Right lobe of liver (tissue), 6 donors: Measurements from ENCODE around the gene AP5Z1. TPM values are rescaled to one million over a fixed set of nuclear protein-coding genes. Genes with fewer than 3 reads are reported as not detected.

Experiments
- ATAC-seq, 4 donors: fragments of 200-7000 bp; cut with Tn5 transposase; one replicate each; pipeline ENCODE4 v1.9.1; 2020; ENCODE audit warnings: mild to moderate bottlenecking in 4 of 4, moderate library complexity in 4 of 4
- DNase-seq, 3 donors: peaks; one replicate each; pipeline ENCODE4 v3.0.0-alpha.2; 2020
- H3K27ac ChIP-seq, 3 donors: fragments of 200-600 bp; one replicate each; pipeline ENCODE4 v1.8.0; 2022
- H3K27me3 ChIP-seq, 2 donors: fragments of 200-600 bp; one replicate each; pipeline ENCODE4 v1.8.0; 2022
- H3K36me3 ChIP-seq, 4 donors: fragments of 200-600 bp; sonication (generic) in 1 of 4; one replicate each; pipeline versions ENCODE4 v1.5.1 to v1.8.0; 2017 to 2022; ENCODE audit warnings: control low read depth in 1 of 4
- H3K4me1 ChIP-seq, 4 donors: fragments of 200-600 bp; sonication (generic) in 1 of 4; one replicate each; pipeline versions ENCODE4 v1.5.1 to v1.8.0; 2017 to 2022; ENCODE audit warnings: control low read depth in 1 of 4
- H3K4me3 ChIP-seq, 3 donors: fragments of 200-600 bp; one replicate each; pipeline ENCODE4 v1.8.0; 2022
- H3K9me3 ChIP-seq, 4 donors: fragments of 200-600 bp; sonication (generic) in 1 of 4; one replicate each; pipeline versions ENCODE4 v1.5.1 to v1.8.0; 2017 to 2022; ENCODE audit warnings: control low read depth in 1 of 4
- CTCF ChIP-seq, 4 donors: fragments of 200-600 bp in 3 of 4; fragments of 450-650 bp in 1 of 4; IDR thresholded peaks; one replicate each; pipeline versions ENCODE4 v1.5.1 to v1.8.0; 2016 to 2022; ENCODE audit warnings: antibody characterized with exemption in 4 of 4, mild to moderate bottlenecking in 2 of 4
- POLR2A ChIP-seq: fragments of 450-650 bp; IDR thresholded peaks from one replicate; pipeline ENCODE4 v1.6.1; 2017; ENCODE audit warnings: antibody characterized with exemption, mild to moderate bottlenecking
- WGBS: methylation state at CpG from one replicate; pipeline ENCODE4 v1.1.6; 2018; ENCODE audit warnings: low coverage, low lambda C conversion rate; ENCODE audit not compliant: insufficient coverage; ENCODE audit errors: missing lambda C conversion rate; 5-methylcytosine and 5-hydroxymethylcytosine counted together
- intact Hi-C, 2 donors: fragments of 100-400 bp; cut with DNase I; formaldehyde crosslinking; loops; one replicate each; pipeline versions ENCODE4 v1.11.2 to v1.14.1; 2022
- total RNA-seq, 6 experiments: library from RNA; depleted of rRNA in 2 of 6; stranded (reverse); fragments of >200 nt in 2 of 6; fragmentation: NEBNext Ultra II Directional in 3 of 6; extraction: Animal tissue kit (Norgen Biotek cat#: 25700) in 3 of 6; gene quantifications; one replicate each; pipeline versions ENCODE4 v1.1.0 to v1.2.4, GENCODE V29; 2016 to 2023
- donor health status: DM: no; HTN: yes; CAD: no.
- donor health status: DM: no; HTN: no; CAD: no.
- donor health status: DM: no; HTN: no; CAD: no.
- donor health status: DM: no; HTN: yes; CAD: no.
- donor health status: DM: no; HTN: yes; CAD: no.

AP5Z1 gene
- total RNA-seq, 6 experiments from 2014 or later, result 9.7 to 23.6 (median 14.2) TPM

- no peak for ATAC-seq
- intact Hi-C loops, result no loop called here
- Histone ChIP-seq H3K9me3 (no peaks in the 10 kb centered on the region), H3K4me1 (peaks cover 0 to 20% (median 9%) of the 10 kb centered on the region in 4 donors), H3K36me3 (no peaks in the 10 kb centered on the region), H3K27me3 (no peaks in the 10 kb centered on the region), H3K27ac (no peak overlapping the region), H3K4me3 (no peak overlapping the region)
- WGBS, result 87% methylated on average over 3 of the region's 19 CpGs
- TF ChIP-seq CTCF (IDR thresholded peaks at IDR 0.05), result no peak
- no peak for TF ChIP-seq POLR2A
- DNase-seq, result no peak
Measured at GRCh38 chr7:4729266-4729665, 46.2 kb upstream of the AP5Z1 start.

GRCh38 chr7:4730276-4730675 is 45.1 kb upstream of the AP5Z1 start:
- TF ChIP-seq CTCF (IDR thresholded peaks at IDR 0.05) (no peak), POLR2A (no peak)
- intact Hi-C loops, result no loop called here
- H3K9me3 ChIP-seq, result no peaks in the 10 kb centered on the region
- H3K4me1 ChIP-seq, result peaks cover 0 to 14% (median 5%) of the 10 kb centered on the region in 4 donors
- H3K27ac ChIP-seq, result no peak overlapping the region
- H3K4me3 ChIP-seq, result no peak overlapping the region
- no peaks in the 10 kb centered on the region for H3K27me3 ChIP-seq
- H3K36me3 ChIP-seq, result no peaks in the 10 kb centered on the region
- WGBS, result 98% methylated on average over 7 of the region's 19 CpGs
- no peak for DNase-seq
- no peak for ATAC-seq

- intact Hi-C loops, result no loop called here
- DNase-seq (no peak), ATAC-seq (no peak)
- H3K27ac ChIP-seq, result no peak overlapping the region
- no peak for TF ChIP-seq CTCF (IDR thresholded peaks at IDR 0.05)
- no peak for TF ChIP-seq POLR2A
- H3K36me3 ChIP-seq, result no peaks in the 10 kb centered on the region
- no peak overlapping the region for H3K4me3 ChIP-seq
- no peaks in the 10 kb centered on the region for H3K27me3 ChIP-seq
- no peaks in the 10 kb centered on the region for H3K9me3 ChIP-seq
- H3K4me1 ChIP-seq, result peaks cover 0 to 10% (median 4%) of the 10 kb centered on the region in 4 donors
- WGBS, result 78% methylated on average over 4 of the region's 10 CpGs
Measured at GRCh38 chr7:4730971-4731370, 44.5 kb upstream of the AP5Z1 start.

GRCh38 chr7:4731803-4732202 is 43.6 kb upstream of the AP5Z1 start:
- Histone ChIP-seq H3K27me3 (no peaks in the 10 kb centered on the region), H3K4me1 (peaks cover 0 to 2% (median 0%) of the 10 kb centered on the region in 4 donors), H3K27ac (no peak overlapping the region), H3K4me3 (no peak overlapping the region), H3K36me3 (no peaks in the 10 kb centered on the region), H3K9me3 (no peaks in the 10 kb centered on the region)
- ATAC-seq (no peak), DNase-seq (no peak)
- intact Hi-C loops, result no loop called here
- WGBS, result 97% methylated on average over 10 of the region's 16 CpGs
- TF ChIP-seq POLR2A, result no peak
- TF ChIP-seq CTCF (IDR thresholded peaks at IDR 0.05), result no peak
